HCT116 (cell line): ENCODE results near the gene PARG. TPM values are rescaled to one million over a fixed set of nuclear protein-coding genes. Genes with fewer than 3 reads are reported as not detected.

Experiments
- ATAC-seq: fragments of 200-7000 bp; cut with Tn5 transposase; 2 replicates; pipeline ENCODE4 v1.9.1; 2020; ENCODE audit warnings: mild to moderate bottlenecking, moderate library complexity
- BruUV-seq: library from RNA; stranded (reverse); fragments of 400-500 nt; replicated peaks from 2 replicates; lab custom pipeline; 2021; lab: Mats Ljungman, UMichigan
- CTCF ChIA-PET: fragments of 300-600 bp; sonication (Branson Sonifier 250); formaldehyde crosslinking; loops from one replicate; lab custom pipeline; 2021; ENCODE audit warnings: antibody characterized with exemption; lab: Charles Lee
- POLR2A ChIA-PET: fragments of 300-600, 350-600 bp; sonication (Branson Sonifier 250); formaldehyde crosslinking; loops from one replicate; lab custom pipeline; 2021; ENCODE audit warnings: antibody characterized with exemption; lab: Charles Lee
- RAD21 ChIA-PET, 2 experiments: fragments of 300-600 bp; sonication (Branson Sonifier 250); formaldehyde crosslinking; loops; one replicate each; lab custom pipeline; 2023; ENCODE audit warnings: low total read pairs in 2 of 2; ENCODE audit not compliant: uncharacterized antibody in 2 of 2, unreplicated experiment in 2 of 2, low non-redundant PET in 1 of 2; lab: Charles Lee
- DNase-seq: peaks from one replicate; pipeline ENCODE4 v3.0.0-alpha.2; 2010; ENCODE audit warnings: low read depth, low spot score
- H2AFZ ChIP-seq: fragments of 200-600 bp; shearing (Covaris generic), sonication (generic); 2 replicates; pipeline ENCODE4 v1.6.1; 2017; ENCODE audit warnings: low read depth, mixed run types, mixed read lengths, antibody characterized with exemption, low read length; ENCODE audit not compliant: poor library complexity, severe bottlenecking
- H3K27ac ChIP-seq: 2 replicates; pipeline ENCODE4 v1.5.1; 2012; ENCODE audit warnings: low read depth, low read length
- H3K27me3 ChIP-seq: fragments of 200-600 bp; sonication (generic); 2 replicates; pipeline ENCODE4 v1.6.1; 2016; ENCODE audit warnings: mixed run types, low read length, mixed read lengths; ENCODE audit not compliant: insufficient read depth
- H3K36me3 ChIP-seq, 2 experiments: fragments of 200-500 bp in 1 of 2; fragments of 200-600 bp in 1 of 2; sonication (Bioruptor generic) in 1 of 2; sonication (generic) in 1 of 2; 2 replicates each; pipeline versions ENCODE4 v1.5.1 to v1.6.1; 2014 to 2016; ENCODE audit warnings: low read length in 2 of 2, inconsistent platforms in 1 of 2, mixed read lengths in 1 of 2, mixed run types in 1 of 2; ENCODE audit not compliant: insufficient read depth in 2 of 2, control insufficient read depth in 1 of 2
- H3K4me1 ChIP-seq, 2 experiments: fragments of 200-600 bp in 1 of 2; sonication (generic) in 1 of 2; 2 replicates each; pipeline versions ENCODE4 v1.5.1 to v1.6.1; 2012 to 2017; ENCODE audit warnings: low read length in 2 of 2, inconsistent platforms in 1 of 2, mild to moderate bottlenecking in 1 of 2, mixed read lengths in 1 of 2, mixed run types in 1 of 2, moderate library complexity in 1 of 2; ENCODE audit not compliant: insufficient read depth in 2 of 2, control insufficient read depth in 1 of 2
- H3K4me2 ChIP-seq: fragments of 200-600 bp; sonication (generic); 2 replicates; pipeline ENCODE4 v1.6.1; 2017; ENCODE audit warnings: mixed run types, low read length, mixed read lengths
- H3K4me3 ChIP-seq, 2 experiments: fragments of 200-600 bp in 1 of 2; sonication (generic) in 1 of 2; replicated peaks in 1 of 2; 2 replicates each; pipeline ENCODE4 v1.5.1; 2011 to 2016; ENCODE audit warnings: low read length in 2 of 2, control low read depth in 1 of 2, low read depth in 1 of 2, mild to moderate bottlenecking in 1 of 2, mixed read lengths in 1 of 2, mixed run types in 1 of 2
- H3K79me2 ChIP-seq: fragments of 200-600 bp; sonication (generic); 2 replicates; pipeline ENCODE4 v1.6.1; 2017; ENCODE audit warnings: mild to moderate bottlenecking, mixed run types, low read length, moderate library complexity, mixed read lengths; ENCODE audit not compliant: insufficient read depth
- H3K9ac ChIP-seq: fragments of 200-600 bp; sonication (generic); 2 replicates; pipeline ENCODE4 v1.6.1; 2016; ENCODE audit warnings: low read length, mixed read lengths
- H3K9me2 ChIP-seq: fragments of 200-600 bp; sonication (generic), shearing (Covaris generic); 2 replicates; pipeline ENCODE4 v1.6.1; 2017; ENCODE audit warnings: mixed run types, mild to moderate bottlenecking, moderate library complexity; ENCODE audit not compliant: insufficient read depth
- H3K9me3 ChIP-seq, 2 experiments: fragments of 200-500 bp in 1 of 2; fragments of 200-600 bp in 1 of 2; sonication (Bioruptor generic) in 1 of 2; sonication (generic) in 1 of 2; 2 replicates each; pipeline ENCODE4 v1.6.1; 2014 to 2017; ENCODE audit warnings: low read length in 2 of 2, mixed read lengths in 2 of 2, inconsistent platforms in 1 of 2, low read depth in 1 of 2, mild to moderate bottlenecking in 1 of 2, mixed run types in 1 of 2, moderate library complexity in 1 of 2; ENCODE audit not compliant: control insufficient read depth in 1 of 2, insufficient read depth in 1 of 2
- H4K20me1 ChIP-seq: fragments of 200-600 bp; sonication (generic), shearing (Covaris generic); 2 replicates; pipeline ENCODE4 v1.6.1; 2017; ENCODE audit warnings: mixed run types, mild to moderate bottlenecking, moderate library complexity; ENCODE audit not compliant: insufficient read depth
- JUND ChIP-seq: IDR thresholded peaks from 2 replicates; pipeline ENCODE4 v1.6.1; 2012
- MAX ChIP-seq: IDR thresholded peaks from 2 replicates; pipeline ENCODE4 v1.6.1; 2012
- intact Hi-C: fragments of 100-400 bp; cut with micrococcal nuclease; formaldehyde crosslinking; loops from 2 replicates; pipeline ENCODE4 v1.10.0; 2022
- total RNA-seq: library from RNA; stranded (reverse); gene quantifications from one replicate; pipeline ENCODE4 v1.2.1, GENCODE V29; 2021; ENCODE audit not compliant: unreplicated experiment

The PARG gene
- total RNA-seq, 1 experiment from 2014 or later, result 30.4 TPM

- H3K9ac ChIP-seq, result no peak overlapping the region
- no TSS peak for BruUV-seq
- no peaks in the 10 kb centered on the region for H3K79me2 ChIP-seq
- no peaks in the 10 kb centered on the region for H3K27me3 ChIP-seq
- CTCF ChIA-PET, result no interaction called here
- POLR2A ChIA-PET, result no interaction called here
- no peak overlapping the region for H3K4me2 ChIP-seq
- no peaks in the 10 kb centered on the region for H3K9me2 ChIP-seq
- 0 out of 2 replicates have a peak, but pooled peaks cover 3% of the 10 kb centered on the region for H4K20me1 ChIP-seq
- RAD21 ChIA-PET, result no interaction called here
- ATAC-seq, result no peak
- H3K27ac ChIP-seq, result no peak overlapping the region
- H3K4me3 ChIP-seq, result no peak overlapping the region
- H2AFZ ChIP-seq, result no peak overlapping the region
- no peaks in the 10 kb centered on the region for H3K9me3 ChIP-seq
- no peak for DNase-seq
- H3K4me1 ChIP-seq, result peaks cover 36 to 40% of the 10 kb centered on the region in 2 experiments
- intact Hi-C loops, result no loop called here
- no peak for TF ChIP-seq JUND
- H3K36me3 ChIP-seq, result peaks cover 0 to 7% of the 10 kb centered on the region in 2 experiments; a peak in 1 of 4 replicates
Measured at GRCh38 chr10:49834201-49834600, 107.6 kb downstream of the PARG start.

GRCh38 chr10:49833168-49833567, 108.7 kb downstream of the PARG start:
- H3K4me3 ChIP-seq, result no peak overlapping the region
- ATAC-seq, result no peak
- no peaks in the 10 kb centered on the region for H3K9me3 ChIP-seq
- ChIA-PET RAD21 (no interaction called here), CTCF (no interaction called here), POLR2A (no interaction called here)
- no peak overlapping the region for H3K27ac ChIP-seq
- H2AFZ ChIP-seq, result no peak overlapping the region
- no peak overlapping the region for H3K4me2 ChIP-seq
- peaks cover 31% of the 10 kb centered on the region in 2 experiments for H3K4me1 ChIP-seq
- H3K79me2 ChIP-seq, result no peaks in the 10 kb centered on the region
- peaks cover 0 to 7% of the 10 kb centered on the region in 2 experiments; a peak in 1 of 4 replicates for H3K36me3 ChIP-seq
- no peak for TF ChIP-seq MAX
- DNase-seq, result no peak
- H3K9ac ChIP-seq, result no peak overlapping the region
- H4K20me1 ChIP-seq, result 0 out of 2 replicates have a peak, but pooled peaks cover 3% of the 10 kb centered on the region
- no TSS peak for BruUV-seq
- H3K27me3 ChIP-seq, result no peaks in the 10 kb centered on the region
- no peaks in the 10 kb centered on the region for H3K9me2 ChIP-seq
- intact Hi-C loops, result no loop called here
